Urinary bladder (tissue), 4 donors: ENCODE measurements around the gene ISM1. TPM values are rescaled to one million over a fixed set of nuclear protein-coding genes. Genes with fewer than 3 reads are reported as not detected.

ENCODE experiments used
- DNase-seq: peaks from one replicate; pipeline ENCODE4 v3.0.0-alpha.2; 2015; ENCODE audit errors: extremely low spot score
- H3K27ac ChIP-seq: one replicate; pipeline ENCODE4 v1.5.1; 2013; ENCODE audit warnings: low read depth, mild to moderate bottlenecking, moderate library complexity
- H3K36me3 ChIP-seq: one replicate; pipeline ENCODE4 v1.6.1; 2013; ENCODE audit warnings: mild to moderate bottlenecking, moderate library complexity; ENCODE audit not compliant: insufficient read depth
- H3K4me1 ChIP-seq: one replicate; pipeline ENCODE4 v1.6.1; 2013; ENCODE audit warnings: mild to moderate bottlenecking, moderate library complexity; ENCODE audit not compliant: insufficient read depth
- H3K4me3 ChIP-seq: one replicate; pipeline ENCODE4 v1.5.1; 2013; ENCODE audit warnings: low read depth, low read length
- WGBS: extraction: QIAGEN DNeasy Blood & Tissue Kit; methylation state at CpG from one replicate; pipeline ENCODE4 v1.1.7; 2013; 5-methylcytosine and 5-hydroxymethylcytosine counted together
- polyA plus RNA-seq: library from polyadenylated mRNA; stranded (reverse); fragments of 200-250 nt; gene quantifications from one replicate; pipeline ENCODE4 v1.2.3, GENCODE V29; 2013
- total RNA-seq: library from RNA; depleted of rRNA; stranded (reverse); fragments of >200 nt; gene quantifications from one replicate; pipeline ENCODE4 v1.2.3, GENCODE V29; 2014
- donor health status: healthy with polysubstance abuse.
- donor health status: healthy.

ISM1 gene
- total and polyA plus RNA-seq, 2 donors, result 1.4 to 1.8 TPM

GRCh38 chr20:13289031-13289430, 68.0 kb downstream of the ISM1 start:
- H3K4me1 ChIP-seq, result no peaks in the 10 kb centered on the region
- WGBS, result 95% methylated on average over 6 of the region's 6 CpGs

GRCh38 chr20:13290724-13291123, 69.7 kb downstream of the ISM1 start:
- WGBS, result 97% methylated on average over 2 of the region's 2 CpGs
- Histone ChIP-seq H3K36me3 (no peaks in the 10 kb centered on the region), H3K4me3 (no peak overlapping the region), H3K27ac (no peak overlapping the region), H3K4me1 (no peaks in the 10 kb centered on the region)
- no peak for DNase-seq

More at GRCh38 chr20:13289031-13289430, 68.0 kb downstream of the ISM1 start:
- H3K36me3 ChIP-seq, result no peaks in the 10 kb centered on the region
- no peak overlapping the region for H3K4me3 ChIP-seq
- H3K27ac ChIP-seq, result no peak overlapping the region
- no peak for DNase-seq

GRCh38 chr20:13291157-13291556, 70.1 kb downstream of the ISM1 start:
- H3K4me3 ChIP-seq, result no peak overlapping the region

GRCh38 chr20:13292201-13292885, 71.3 kb downstream of the ISM1 start:
- DNase-seq, result no peak
- 75% methylated on average over 11 of the region's 11 CpGs for WGBS
- Histone ChIP-seq H3K4me3 (no peak overlapping the region), H3K36me3 (no peaks in the 10 kb centered on the region), H3K27ac (no peak overlapping the region), H3K4me1 (no peaks in the 10 kb centered on the region)

More at GRCh38 chr20:13291157-13291556, 70.1 kb downstream of the ISM1 start:
- no peaks in the 10 kb centered on the region for H3K36me3 ChIP-seq
- DNase-seq, result no peak
- WGBS, result 89% methylated on average over 5 of the region's 5 CpGs
- H3K4me1 ChIP-seq, result no peaks in the 10 kb centered on the region
- no peak overlapping the region for H3K27ac ChIP-seq

- Histone ChIP-seq H3K4me1 (no peaks in the 10 kb centered on the region), H3K36me3 (no peaks in the 10 kb centered on the region)
- WGBS, result 92% methylated on average over 2 of the region's 2 CpGs
Observed at GRCh38 chr20:13294522-13294921, 73.4 kb downstream of the ISM1 start.

GRCh38 chr20:13295637-13296036, 74.6 kb downstream of the ISM1 start:
- Histone ChIP-seq H3K36me3 (no peaks in the 10 kb centered on the region), H3K27ac (no peak overlapping the region), H3K4me1 (no peaks in the 10 kb centered on the region), H3K4me3 (no peak overlapping the region)
- no peak for DNase-seq
- WGBS, result 91% methylated on average over 8 of the region's 8 CpGs

More at GRCh38 chr20:13294522-13294921, 73.4 kb downstream of the ISM1 start:
- no peak overlapping the region for H3K4me3 ChIP-seq
- no peak overlapping the region for H3K27ac ChIP-seq
- no peak for DNase-seq

GRCh38 chr20:13296070-13296469, 75.0 kb downstream of the ISM1 start:
- no peaks in the 10 kb centered on the region for H3K36me3 ChIP-seq
- no peak overlapping the region for H3K27ac ChIP-seq
- no peak overlapping the region for H3K4me3 ChIP-seq
- DNase-seq, result no peak
- no peaks in the 10 kb centered on the region for H3K4me1 ChIP-seq
- WGBS, result 78% methylated on average over 4 of the region's 4 CpGs

GRCh38 chr20:13297147-13297899, 76.2 kb downstream of the ISM1 start:
- no peak overlapping the region for H3K4me3 ChIP-seq
- no peak overlapping the region for H3K27ac ChIP-seq
- 90% methylated on average over 5 of the region's 5 CpGs for WGBS
- no peak for DNase-seq
- no peaks in the 10 kb centered on the region for H3K36me3 ChIP-seq
- H3K4me1 ChIP-seq, result no peaks in the 10 kb centered on the region

- DNase-seq, result no peak
- WGBS, result 94% methylated on average over 29 of the region's 29 CpGs
- no peak overlapping the region for H3K4me3 ChIP-seq
Observed at GRCh38 chr20:13298692-13299373, 77.8 kb downstream of the ISM1 start.

GRCh38 chr20:13299401-13299800, 78.3 kb downstream of the ISM1 start:
- 96% methylated on average over 18 of the region's 18 CpGs for WGBS
- Histone ChIP-seq H3K4me3 (no peak overlapping the region), H3K36me3 (no peaks in the 10 kb centered on the region), H3K4me1 (no peaks in the 10 kb centered on the region), H3K27ac (no peak overlapping the region)
- no peak for DNase-seq

More at GRCh38 chr20:13298692-13299373, 77.8 kb downstream of the ISM1 start:
- no peaks in the 10 kb centered on the region for H3K4me1 ChIP-seq
- H3K27ac ChIP-seq, result no peak overlapping the region
- no peaks in the 10 kb centered on the region for H3K36me3 ChIP-seq

- Histone ChIP-seq H3K36me3 (no peaks in the 10 kb centered on the region), H3K27ac (no peak overlapping the region), H3K4me3 (no peak overlapping the region), H3K4me1 (no peaks in the 10 kb centered on the region)
- DNase-seq, result no peak
- WGBS, result 97% methylated on average over 2 of the region's 2 CpGs
Observed at GRCh38 chr20:13301596-13301995, 80.5 kb downstream of the ISM1 start.

GRCh38 chr20:13302647-13303450, 81.8 kb downstream of the ISM1 start:
- no peaks in the 10 kb centered on the region for H3K4me1 ChIP-seq
- no peaks in the 10 kb centered on the region for H3K36me3 ChIP-seq
- no peak overlapping the region for H3K27ac ChIP-seq
- DNase-seq, result no peak
- 69% methylated on average over 9 of the region's 9 CpGs for WGBS
- no peak overlapping the region for H3K4me3 ChIP-seq

- no peaks in the 10 kb centered on the region for H3K4me1 ChIP-seq
- 85% methylated on average over 6 of the region's 6 CpGs for WGBS
- no peak overlapping the region for H3K4me3 ChIP-seq
- DNase-seq, result no peak
- no peaks in the 10 kb centered on the region for H3K36me3 ChIP-seq
- no peak overlapping the region for H3K27ac ChIP-seq
Observed at GRCh38 chr20:13305284-13305683, 84.2 kb downstream of the ISM1 start.
